Pancreas (tissue), 10 donors: ENCODE data around the gene TRAF6. TPM values are rescaled to one million over a fixed set of nuclear protein-coding genes. Genes with fewer than 3 reads are reported as not detected.

Experiments
- ATAC-seq, 4 donors: fragments of 200-7000 bp; cut with Tn5 transposase; one replicate each; pipeline versions ENCODE4 v1.8.0 to v1.9.1; 2020; ENCODE audit warnings: mild to moderate bottlenecking in 4 of 4, moderate library complexity in 4 of 4
- DNase-seq, 6 donors: peaks; one replicate each; pipeline ENCODE4 v3.0.0-alpha.2; 2020
- FAIRE-seq: peaks from 2 replicates; lab custom pipeline; 2012; peaks lifted over from hg19 to GRCh38; lab: Jason Lieb, UNC
- H3K27ac ChIP-seq, 4 donors: fragments of 200-600 bp; sonication (generic); 1 replicate in 3 of 4; 2 replicates in 1 of 4; pipeline versions ENCODE4 v1.5.0 to v1.8.0; 2020
- H3K27me3 ChIP-seq, 4 donors: fragments of 200-600 bp; one replicate each; pipeline ENCODE4 v1.8.0; 2021
- H3K36me3 ChIP-seq, 3 donors: fragments of 200-600 bp; sonication (generic) in 1 of 3; one replicate each; pipeline versions ENCODE4 v1.5.0 to v1.8.0; 2020 to 2021
- H3K4me1 ChIP-seq, 3 donors: fragments of 200-600 bp; one replicate each; pipeline ENCODE4 v1.8.0; 2021
- H3K4me3 ChIP-seq, 4 donors: fragments of 200-600 bp; sonication (generic) in 2 of 4; one replicate each; pipeline versions ENCODE4 v1.5.0 to v1.8.0; 2020 to 2021
- H3K9me3 ChIP-seq, 4 donors: fragments of 200-600 bp; one replicate each; pipeline ENCODE4 v1.8.0; 2021
- CTCF ChIP-seq, 4 donors: fragments of 200-600 bp; sonication (generic) in 3 of 4; IDR thresholded peaks; one replicate each; pipeline versions ENCODE4 v1.5.0 to v1.8.0; 2021; ENCODE audit warnings: antibody characterized with exemption in 4 of 4
- WGBS, 2 donors: extraction: QIAGEN DNeasy Blood & Tissue Kit; methylation state at CpG; one replicate each; pipeline ENCODE4 v1.1.7; 2013; 5-methylcytosine and 5-hydroxymethylcytosine counted together
- intact Hi-C, 3 donors: fragments of 100-400 bp; cut with DNase I; formaldehyde crosslinking; loops; one replicate each; pipeline versions ENCODE4 v1.11.1 to v1.14.2; 2022
- polyA plus RNA-seq, 2 donors: library from polyadenylated mRNA; stranded (reverse); fragments of 200-250 nt; gene quantifications; one replicate each; pipeline ENCODE4 v1.2.3, GENCODE V29; 2013
- total RNA-seq, 6 donors: library from RNA; stranded (reverse); fragmentation: NEBNext Ultra II Directional in 4 of 6; extraction: Animal tissue kit (Norgen Biotek cat#: 25700) in 4 of 6; gene quantifications; one replicate each; pipeline versions ENCODE4 v1.2.1 to v1.2.4, GENCODE V29; 2021 to 2023
- donor health status: healthy with polysubstance abuse.
- donor health status: DM: no; HTN: no; CAD: no; lungs with moderate emphysema.
- donor health status: DM: no; HTN: no; CAD: no.
- donor health status: control.
- donor health status: control.
- donor health status: Bipolar disorder and iron deficiency.
- donor health status: DM: yes; HTN: yes; CAD: no.
- donor health status: DM: no; HTN: no; CAD: no.
- donor health status: DM: no; HTN: no; CAD: no.
- donor health status: DM: yes; HTN: yes; CAD: no.

TRAF6 gene
- total and polyA plus RNA-seq, 8 donors = 1.2 to 9.5 (median 5.7) TPM

- WGBS, 2 donors = 68 to 79% methylated on average over 2 of the region's 2 CpGs
- Histone ChIP-seq H3K27ac (no peak overlapping the region), H3K36me3 (no peaks in the 10 kb centered on the region), H3K4me1 (peaks cover 0 to 11% (median 5%) of the 10 kb centered on the region in 3 donors), H3K9me3 (no peaks in the 10 kb centered on the region), H3K4me3 (no peak overlapping the region), H3K27me3 (no peaks in the 10 kb centered on the region)
- FAIRE-seq (no peak), DNase-seq (no peak), ATAC-seq (no peak)
- intact Hi-C loops = no loop called here
- no peak for TF ChIP-seq CTCF (IDR thresholded peaks at IDR 0.05)
Observed at GRCh38 chr11:36443661-36444060, 66.4 kb downstream of the TRAF6 start.

- no peak for ATAC-seq
- FAIRE-seq = no peak
- no peaks in the 10 kb centered on the region for H3K36me3 ChIP-seq
Observed at GRCh38 chr11:36441610-36442208, 68.4 kb downstream of the TRAF6 start.

GRCh38 chr11:36438126-36438525, 71.9 kb downstream of the TRAF6 start:
- ATAC-seq (no peak), FAIRE-seq (no peak)
- intact Hi-C loops = no loop called here

More at GRCh38 chr11:36441610-36442208, 68.4 kb downstream of the TRAF6 start:
- Histone ChIP-seq H3K27ac (no peak overlapping the region), H3K4me1 (peaks cover 0 to 2% (median 1%) of the 10 kb centered on the region in 3 donors), H3K9me3 (no peaks in the 10 kb centered on the region), H3K4me3 (no peak overlapping the region), H3K27me3 (no peaks in the 10 kb centered on the region)
- 90 to 95% methylated on average over 2 of the region's 2 CpGs for WGBS, 2 donors
- intact Hi-C loops = no loop called here
- no peak for DNase-seq
- no peak for TF ChIP-seq CTCF (IDR thresholded peaks at IDR 0.05)

GRCh38 chr11:36437413-36437812, 72.7 kb downstream of the TRAF6 start:
- Histone ChIP-seq H3K9me3 (no peaks in the 10 kb centered on the region), H3K27me3 (no peaks in the 10 kb centered on the region), H3K36me3 (no peaks in the 10 kb centered on the region), H3K4me1 (no peaks in the 10 kb centered on the region), H3K27ac (no peak overlapping the region), H3K4me3 (no peak overlapping the region)
- 89 to 96% methylated on average over 3 of the region's 3 CpGs for WGBS, 2 donors
- no peak for FAIRE-seq
- ATAC-seq = no peak
- intact Hi-C loops = no loop called here
- DNase-seq = no peak
- TF ChIP-seq CTCF (IDR thresholded peaks at IDR 0.05) = no peak

More at GRCh38 chr11:36438126-36438525, 71.9 kb downstream of the TRAF6 start:
- no peak for DNase-seq
- no peaks in the 10 kb centered on the region for H3K4me1 ChIP-seq
- H3K36me3 ChIP-seq = no peaks in the 10 kb centered on the region
- no peaks in the 10 kb centered on the region for H3K27me3 ChIP-seq
- no peaks in the 10 kb centered on the region for H3K9me3 ChIP-seq
- no peak for TF ChIP-seq CTCF (IDR thresholded peaks at IDR 0.05)
- H3K27ac ChIP-seq = no peak overlapping the region
- H3K4me3 ChIP-seq = no peak overlapping the region
- 81 to 94% methylated on average over 5 of the region's 5 CpGs for WGBS, 2 donors

Other genes with a start within 250 kb of the TRAF6 start
- gene COMMD9, start 220.8 kb downstream of the TRAF6 start, total RNA-seq = 10 to 100 TPM; 16.5 to 47.6 (median 29.1) TPM
- gene COMMD9, start 220.8 kb downstream of the TRAF6 start, polyA plus RNA-seq = 10 to 100 TPM; 22.5 to 37.4 TPM
- 1 to 10 TPM; 1.3 to 9.0 (median 2.7) TPM for gene PRR5L, start 214.0 kb downstream of the TRAF6 start, total RNA-seq
- 1 to 10 TPM; 1.6 to 2.3 TPM for gene PRR5L, start 214.0 kb downstream of the TRAF6 start, polyA plus RNA-seq
- gene RAG1, start 57.7 kb upstream of the TRAF6 start, total RNA-seq = under 1 TPM; 0.13 to 0.81 (median 0.64) TPM
- gene RAG1, start 57.7 kb upstream of the TRAF6 start, polyA plus RNA-seq = under 1 TPM; 0.26 to 0.34 TPM
- gene IFTAP, start 84.2 kb upstream of the TRAF6 start, total RNA-seq = 10 to 100 TPM in 1 of 6 donors, 1 to 10 TPM in 5; 4.2 to 10.6 (median 6.7) TPM
- 10 to 100 TPM; 11.9 to 14.4 TPM for gene IFTAP, start 84.2 kb upstream of the TRAF6 start, polyA plus RNA-seq
- not detected for gene RAG2, start 88.0 kb upstream of the TRAF6 start, total RNA-seq
- gene RAG2, start 88.0 kb upstream of the TRAF6 start, polyA plus RNA-seq = not detected